ENCODE measurements around the gene PTPRT. TPM values are rescaled to one million over a fixed set of nuclear protein-coding genes. Genes with fewer than 3 reads are reported as not detected.

The PTPRT gene
- total RNA-seq, 4 donors from 2014 or later, result under 0.01 to 2.1 TPM; not detected in 2

DNA sequence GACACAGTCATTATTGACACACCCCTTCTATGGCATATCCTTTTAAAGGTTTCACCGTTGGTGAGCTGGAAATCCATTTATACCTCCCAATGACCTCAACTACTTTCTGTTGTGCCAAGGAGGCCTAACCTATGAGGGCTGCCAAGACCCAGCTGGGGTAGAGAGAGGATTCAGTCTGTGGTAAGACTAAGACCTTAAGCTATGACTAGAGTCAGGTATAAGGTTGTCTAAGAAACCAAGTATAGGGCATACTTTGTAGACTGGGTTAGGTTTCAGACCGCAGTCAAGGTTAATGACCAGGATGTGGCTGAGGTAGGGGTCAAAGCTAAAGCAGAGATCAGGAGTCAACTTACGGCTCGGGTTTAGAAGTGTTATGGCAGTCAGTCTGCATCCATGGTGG, 930.3 kb downstream of the PTPRT start:
- no peaks in the 10 kb centered on the region for H3K4me1 ChIP-seq
- H3K4me3 ChIP-seq, result no peak overlapping the region
- TF ChIP-seq, protein P1, sequence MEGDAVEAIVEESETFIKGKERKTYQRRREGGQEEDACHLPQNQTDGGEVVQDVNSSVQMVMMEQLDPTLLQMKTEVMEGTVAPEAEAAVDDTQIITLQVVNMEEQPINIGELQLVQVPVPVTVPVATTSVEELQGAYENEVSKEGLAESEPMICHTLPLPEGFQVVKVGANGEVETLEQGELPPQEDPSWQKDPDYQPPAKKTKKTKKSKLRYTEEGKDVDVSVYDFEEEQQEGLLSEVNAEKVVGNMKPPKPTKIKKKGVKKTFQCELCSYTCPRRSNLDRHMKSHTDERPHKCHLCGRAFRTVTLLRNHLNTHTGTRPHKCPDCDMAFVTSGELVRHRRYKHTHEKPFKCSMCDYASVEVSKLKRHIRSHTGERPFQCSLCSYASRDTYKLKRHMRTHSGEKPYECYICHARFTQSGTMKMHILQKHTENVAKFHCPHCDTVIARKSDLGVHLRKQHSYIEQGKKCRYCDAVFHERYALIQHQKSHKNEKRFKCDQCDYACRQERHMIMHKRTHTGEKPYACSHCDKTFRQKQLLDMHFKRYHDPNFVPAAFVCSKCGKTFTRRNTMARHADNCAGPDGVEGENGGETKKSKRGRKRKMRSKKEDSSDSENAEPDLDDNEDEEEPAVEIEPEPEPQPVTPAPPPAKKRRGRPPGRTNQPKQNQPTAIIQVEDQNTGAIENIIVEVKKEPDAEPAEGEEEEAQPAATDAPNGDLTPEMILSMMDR (IDR thresholded peaks at IDR 0.05), result no peak
- no peak for TF ChIP-seq POLR2A (IDR thresholded peaks at IDR 0.05)
- DNase-seq, result no peak
- no peak overlapping the region for H3K27ac ChIP-seq
- H3K27me3 ChIP-seq, result no peaks in the 10 kb centered on the region
- no peaks in the 10 kb centered on the region for H3K9me3 ChIP-seq
- no peaks in the 10 kb centered on the region for H3K36me3 ChIP-seq
- intact Hi-C loops (cut with DNase I; ENCODE audit: low total_unique reads), result no loop called here

DNA sequence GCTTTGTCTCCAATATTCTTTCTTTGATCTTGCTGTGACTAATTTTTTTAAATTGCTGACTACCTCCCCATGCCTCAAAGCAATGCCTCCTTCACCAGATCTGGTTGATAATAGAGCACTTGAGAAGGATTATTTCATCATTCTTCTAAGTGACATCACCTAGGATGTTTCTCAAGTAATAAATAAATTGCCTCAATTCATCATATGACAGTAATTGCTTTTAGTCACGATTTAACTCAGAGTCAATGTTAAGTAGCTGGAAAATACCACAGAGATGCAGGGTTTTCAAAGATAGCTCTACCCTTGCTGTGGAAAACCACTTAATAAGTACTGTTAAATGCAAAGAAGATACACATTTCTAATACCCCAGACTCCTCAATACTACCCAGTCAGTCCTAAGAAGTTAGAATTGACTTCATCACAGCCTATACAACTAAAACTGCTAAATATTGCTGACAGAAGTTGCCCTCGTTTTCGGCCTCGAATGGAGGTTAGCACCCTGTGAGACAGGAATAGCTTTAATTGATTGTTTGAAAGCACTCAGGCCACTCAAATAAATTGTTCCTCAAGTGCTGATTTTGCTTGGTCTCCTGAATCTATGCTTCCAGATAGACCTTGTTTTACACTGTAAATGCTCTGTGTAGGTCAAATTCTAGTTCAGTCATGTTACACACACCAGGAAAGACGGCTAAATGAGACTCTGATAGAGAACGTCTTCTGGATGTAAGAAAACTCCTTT, 931.0 kb downstream of the PTPRT start:
- TF ChIP-seq POLR2A (IDR thresholded peaks at IDR 0.05), result no peak
- TF ChIP-seq, protein P1 (IDR thresholded peaks at IDR 0.05), result no peak

DNA sequence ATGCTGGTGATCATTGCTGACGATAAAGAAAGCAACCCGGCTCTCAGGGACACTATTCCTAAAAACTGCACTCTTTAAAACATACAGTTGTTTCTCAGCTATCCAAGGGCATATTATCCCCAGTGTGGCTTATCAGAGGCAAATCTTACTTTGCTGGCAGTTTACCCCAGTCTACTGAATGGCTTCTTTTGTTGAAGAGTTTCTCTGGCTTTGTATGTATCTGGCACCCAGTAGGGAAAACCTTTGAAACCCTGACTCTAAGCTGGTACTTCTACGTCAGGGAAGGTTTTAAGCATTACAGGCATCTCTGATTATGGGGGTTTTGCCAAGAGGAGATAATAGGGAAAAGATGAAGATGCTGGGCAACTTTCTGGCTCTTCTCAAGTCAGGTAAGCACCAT, 933.9 kb downstream of the PTPRT start:
- intact Hi-C loops (cut with DNase I; ENCODE audit: low total_unique reads), result no loop called here
- no peaks in the 10 kb centered on the region for H3K4me1 ChIP-seq
- H3K27ac ChIP-seq, result no peak overlapping the region
- TF ChIP-seq, protein P1 (IDR thresholded peaks at IDR 0.05), result no peak
- TF ChIP-seq POLR2A (IDR thresholded peaks at IDR 0.05), result no peak
- H3K9me3 ChIP-seq, result no peaks in the 10 kb centered on the region
- H3K36me3 ChIP-seq, result no peaks in the 10 kb centered on the region
- H3K27me3 ChIP-seq, result no peaks in the 10 kb centered on the region
- DNase-seq, result no peak
- H3K4me3 ChIP-seq, result no peak overlapping the region

More for the DNA sequence above, 931.0 kb downstream of the PTPRT start:
- H3K27me3 ChIP-seq, result no peaks in the 10 kb centered on the region
- no peaks in the 10 kb centered on the region for H3K36me3 ChIP-seq
- no peak for DNase-seq
- H3K4me1 ChIP-seq, result no peaks in the 10 kb centered on the region
- intact Hi-C loops (cut with DNase I; ENCODE audit: low total_unique reads), result no loop called here
- no peak overlapping the region for H3K27ac ChIP-seq
- H3K4me3 ChIP-seq, result no peak overlapping the region
- H3K9me3 ChIP-seq, result no peaks in the 10 kb centered on the region

DNA sequence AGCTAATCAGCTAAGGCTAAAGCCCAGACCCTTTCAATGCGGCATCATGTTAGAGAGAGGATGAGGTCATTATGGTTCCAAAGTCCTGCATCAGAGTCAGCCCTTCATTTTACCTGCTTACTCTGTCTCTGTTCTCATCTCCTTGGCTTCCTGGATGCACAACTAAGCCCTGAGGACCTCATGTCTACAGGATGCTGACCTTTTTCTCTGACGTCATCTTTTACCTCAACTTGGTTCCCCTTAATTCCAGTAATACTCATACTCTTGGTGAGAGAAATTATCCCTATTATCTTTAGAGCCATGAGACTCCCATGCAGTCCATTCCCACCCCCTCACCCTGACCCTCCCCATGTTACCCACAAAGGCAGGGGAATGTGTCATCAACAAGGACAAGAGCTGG, 935.0 kb downstream of the PTPRT start:
- intact Hi-C loops (cut with DNase I; ENCODE audit: low total_unique reads), result no loop called here
- Histone ChIP-seq H3K27me3 (no peaks in the 10 kb centered on the region), H3K36me3 (no peaks in the 10 kb centered on the region), H3K27ac (no peak overlapping the region), H3K4me1 (no peaks in the 10 kb centered on the region), H3K4me3 (no peak overlapping the region), H3K9me3 (no peaks in the 10 kb centered on the region)
- TF ChIP-seq, protein P1 (IDR thresholded peaks at IDR 0.05), result no peak
- TF ChIP-seq POLR2A (IDR thresholded peaks at IDR 0.05), result no peak
- DNase-seq, result no peak

DNA sequence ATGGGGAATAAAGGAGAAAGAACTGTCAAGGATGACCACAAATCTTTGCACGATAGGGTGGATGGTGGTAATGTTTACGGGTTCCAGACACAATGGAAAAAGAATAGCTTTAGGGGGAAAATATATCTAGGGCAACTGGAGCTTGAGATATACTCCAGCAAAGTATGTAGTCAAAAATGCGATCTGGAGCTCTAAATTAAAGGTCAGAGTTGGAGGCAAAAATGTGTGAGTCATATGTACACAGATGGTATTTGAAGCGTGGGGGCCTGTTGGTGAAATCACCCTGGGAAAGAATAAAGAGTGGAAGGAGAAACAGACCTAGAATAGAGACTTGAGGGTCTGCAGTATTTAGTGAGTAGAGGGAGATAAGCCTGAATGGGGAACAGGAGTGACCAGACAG, 937.6 kb downstream of the PTPRT start:
- no peaks in the 10 kb centered on the region for H3K36me3 ChIP-seq
- DNase-seq, result no peak
- intact Hi-C loops (cut with DNase I; ENCODE audit: low total_unique reads), result no loop called here
- H3K27ac ChIP-seq, result no peak overlapping the region
- TF ChIP-seq POLR2A (IDR thresholded peaks at IDR 0.05), result no peak
- TF ChIP-seq, protein P1 (IDR thresholded peaks at IDR 0.05), result no peak
- no peak overlapping the region for H3K4me3 ChIP-seq
- H3K4me1 ChIP-seq, result no peaks in the 10 kb centered on the region
- H3K27me3 ChIP-seq, result no peaks in the 10 kb centered on the region
- H3K9me3 ChIP-seq, result no peaks in the 10 kb centered on the region

Data from uterus (tissue), 4 donors.